Endometrium (tissue), 2 donors: ENCODE results near the gene AGBL4.
A peak's percentile ranks its signal among the peaks of the same experiment; 100 is the strongest.
"Not testable (repeated sequence)": the region's sequence is repeated elsewhere in the genome, so short reads cannot be mapped to it uniquely, and the experiment has no call there.

Experiments used
- FAIRE-seq: peaks from 2 replicates; lab custom pipeline; 2012; peaks lifted over from hg19 to GRCh38; lab: Jason Lieb, UNC
- donor health status: control.
- donor health status: control.

Gene AGBL4

DNA sequence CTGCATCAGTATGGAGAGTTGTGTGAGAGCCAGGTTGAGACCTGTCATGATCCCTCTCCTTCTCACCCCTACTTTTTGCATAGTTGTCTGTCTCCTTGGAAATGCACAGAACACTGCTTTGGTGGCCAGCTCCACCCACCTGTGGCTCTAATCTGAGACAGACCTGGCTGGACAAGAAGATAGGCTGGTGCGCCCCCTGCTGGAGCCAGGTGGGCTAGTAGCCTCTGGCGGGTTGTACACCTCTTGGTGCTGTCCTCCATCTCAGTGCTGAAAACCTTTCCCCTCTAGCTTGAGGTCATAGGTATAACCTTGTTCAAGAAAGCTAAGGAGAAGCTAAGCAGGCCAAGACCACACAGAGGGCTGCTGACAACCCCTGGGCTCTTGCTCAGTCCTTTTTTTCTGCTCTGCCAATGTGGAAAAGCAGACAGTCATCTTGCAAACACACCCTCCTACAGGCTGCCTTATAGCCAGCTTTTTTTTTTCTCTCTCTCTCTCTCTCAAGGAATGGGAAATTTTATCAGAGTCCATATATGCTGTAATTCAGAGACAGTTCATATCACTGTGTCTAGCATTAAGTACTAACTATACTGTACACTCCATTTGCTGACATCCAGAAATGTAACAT is 1492.9 kb downstream of the AGBL4 start:
- FAIRE-seq: no peak

DNA sequence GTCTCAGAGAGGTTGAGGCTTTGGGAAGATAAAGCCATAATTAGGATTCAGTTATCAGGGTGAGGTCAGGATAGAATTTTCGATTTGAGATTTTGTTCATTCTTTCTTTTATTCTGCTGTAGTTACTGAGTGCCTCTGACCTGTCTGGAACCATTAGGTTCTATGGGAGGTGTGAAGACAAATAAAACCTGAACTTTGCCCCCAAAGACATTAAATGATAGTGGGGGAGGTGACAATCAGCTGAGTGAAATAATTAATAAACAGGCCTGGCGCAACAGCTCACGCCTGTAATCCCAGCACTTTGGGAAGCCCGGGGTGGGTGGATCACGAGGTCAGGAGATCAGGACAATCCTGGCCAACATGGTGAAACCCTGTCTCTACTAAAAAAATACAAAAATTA is 1496.7 kb downstream of the AGBL4 start:
- FAIRE-seq: no peak

DNA sequence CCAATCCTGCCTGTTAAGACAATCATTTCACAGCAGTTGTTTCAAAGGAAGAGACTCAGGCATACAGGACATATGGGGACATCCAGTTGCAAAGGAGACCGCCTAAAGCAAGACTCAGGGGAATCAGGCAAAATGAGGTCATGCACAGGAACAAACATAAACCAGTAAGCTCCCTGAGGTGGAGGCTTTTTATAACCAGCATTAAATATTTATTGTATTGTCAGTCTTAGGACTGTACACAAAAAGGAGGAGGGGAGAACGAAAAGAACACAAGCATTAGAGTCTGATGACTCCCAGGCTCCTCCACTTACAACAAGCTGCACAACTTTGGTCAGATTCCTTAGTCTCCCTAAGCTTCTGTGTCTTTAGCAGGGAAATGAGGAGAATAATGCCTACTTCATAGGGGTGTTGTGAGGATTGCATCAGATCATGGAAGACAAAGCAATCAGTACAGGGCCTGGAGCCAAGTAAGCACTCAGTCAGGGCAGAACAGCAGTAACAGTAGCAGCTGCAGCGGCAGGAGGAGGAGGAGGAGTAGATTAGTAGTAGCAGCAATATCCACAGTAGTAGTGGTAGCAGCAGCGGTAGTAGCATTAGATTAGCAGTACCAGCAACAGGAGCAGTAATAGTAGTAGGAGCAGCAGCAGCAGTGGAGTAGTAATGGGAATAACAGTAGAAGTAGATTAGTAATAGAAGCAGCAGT is 1497.6 kb downstream of the AGBL4 start:
- no peak for FAIRE-seq

DNA sequence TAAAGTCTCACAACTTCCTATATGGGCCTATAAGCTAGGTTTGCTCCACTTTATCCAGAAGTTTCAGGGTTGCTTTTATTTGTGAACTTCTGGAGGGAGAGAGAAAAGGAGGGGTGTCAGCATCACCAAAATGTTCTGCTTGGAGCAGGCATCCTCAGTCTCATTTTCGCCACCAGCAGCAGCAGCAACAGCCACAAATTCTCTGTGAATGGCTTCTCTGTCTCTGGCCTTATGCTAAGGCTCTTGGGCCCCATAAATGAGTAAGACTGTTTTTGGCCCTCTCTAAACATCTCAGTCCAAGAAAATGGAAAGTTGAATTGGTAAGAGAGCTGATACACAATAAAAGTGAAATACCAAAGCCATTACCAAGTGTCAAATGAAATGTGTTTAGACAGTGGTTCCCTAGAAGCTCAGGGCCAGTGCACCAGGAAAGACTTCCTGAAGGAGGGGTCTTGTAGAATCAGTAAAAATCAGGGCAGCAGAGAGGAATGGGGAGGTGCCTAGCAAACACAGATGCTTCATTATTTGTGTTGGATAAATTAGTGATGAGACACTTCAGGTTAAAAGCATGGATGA is 1498.8 kb downstream of the AGBL4 start:
- no peak for FAIRE-seq

DNA sequence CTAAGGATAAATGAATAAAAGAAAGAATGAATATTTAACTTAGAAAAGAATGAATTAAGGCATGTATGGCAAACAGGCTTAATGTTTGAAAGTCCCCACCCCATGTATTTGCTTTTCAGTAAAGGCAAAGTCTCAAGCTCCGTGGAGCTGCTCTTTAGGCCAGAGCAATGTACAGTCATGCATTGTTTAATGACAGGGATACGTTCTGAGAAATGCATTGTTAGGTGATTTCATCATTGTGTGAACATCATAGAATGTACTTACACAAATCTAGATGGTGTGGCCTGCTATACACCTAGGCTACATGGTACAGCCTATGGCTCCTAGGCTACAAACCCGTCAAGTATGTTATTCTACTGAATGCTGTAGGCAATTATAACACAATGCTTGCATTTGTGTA is 1500.2 kb downstream of the AGBL4 start:
- no peak for FAIRE-seq

DNA sequence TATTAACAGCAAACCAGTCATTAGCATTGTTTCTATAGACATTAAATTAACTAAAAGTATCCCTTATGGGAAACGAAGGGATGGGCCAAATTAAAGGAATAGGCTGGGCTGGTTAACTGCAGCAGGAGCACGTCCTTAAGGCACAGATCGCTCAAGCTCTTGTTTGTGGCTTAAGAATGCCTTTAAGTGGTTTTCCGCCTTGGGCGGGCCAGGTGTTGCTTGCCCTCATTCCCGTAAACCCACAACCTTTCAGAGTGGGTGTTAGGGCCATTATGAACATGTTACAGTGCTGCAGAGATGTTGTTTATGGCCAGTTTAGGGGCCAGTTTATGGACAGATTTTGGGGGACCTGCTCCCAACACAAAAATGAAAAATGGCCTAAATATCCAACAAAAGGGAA is 1503.9 kb downstream of the AGBL4 start:
- not testable (repeated sequence) for FAIRE-seq

DNA sequence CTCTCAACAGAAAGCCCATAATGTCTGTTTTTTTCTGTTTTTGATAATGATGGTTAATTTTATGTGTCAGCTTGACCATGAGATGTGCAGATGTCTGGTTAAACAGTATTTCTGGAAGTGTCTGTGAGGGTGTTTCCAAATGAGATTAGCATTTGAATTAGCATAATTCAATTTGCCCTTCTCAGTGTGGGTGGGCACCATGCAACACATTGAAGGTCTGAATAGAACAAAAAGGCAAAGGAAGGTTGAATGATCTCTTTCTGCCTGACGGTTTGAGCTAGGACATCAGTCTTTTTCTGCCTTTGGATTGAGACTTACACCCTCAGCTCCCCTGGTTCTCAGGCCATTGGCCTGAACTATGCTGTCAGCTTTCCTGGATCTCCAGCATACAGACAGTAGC is 1516.9 kb downstream of the AGBL4 start:
- FAIRE-seq: no peak

DNA sequence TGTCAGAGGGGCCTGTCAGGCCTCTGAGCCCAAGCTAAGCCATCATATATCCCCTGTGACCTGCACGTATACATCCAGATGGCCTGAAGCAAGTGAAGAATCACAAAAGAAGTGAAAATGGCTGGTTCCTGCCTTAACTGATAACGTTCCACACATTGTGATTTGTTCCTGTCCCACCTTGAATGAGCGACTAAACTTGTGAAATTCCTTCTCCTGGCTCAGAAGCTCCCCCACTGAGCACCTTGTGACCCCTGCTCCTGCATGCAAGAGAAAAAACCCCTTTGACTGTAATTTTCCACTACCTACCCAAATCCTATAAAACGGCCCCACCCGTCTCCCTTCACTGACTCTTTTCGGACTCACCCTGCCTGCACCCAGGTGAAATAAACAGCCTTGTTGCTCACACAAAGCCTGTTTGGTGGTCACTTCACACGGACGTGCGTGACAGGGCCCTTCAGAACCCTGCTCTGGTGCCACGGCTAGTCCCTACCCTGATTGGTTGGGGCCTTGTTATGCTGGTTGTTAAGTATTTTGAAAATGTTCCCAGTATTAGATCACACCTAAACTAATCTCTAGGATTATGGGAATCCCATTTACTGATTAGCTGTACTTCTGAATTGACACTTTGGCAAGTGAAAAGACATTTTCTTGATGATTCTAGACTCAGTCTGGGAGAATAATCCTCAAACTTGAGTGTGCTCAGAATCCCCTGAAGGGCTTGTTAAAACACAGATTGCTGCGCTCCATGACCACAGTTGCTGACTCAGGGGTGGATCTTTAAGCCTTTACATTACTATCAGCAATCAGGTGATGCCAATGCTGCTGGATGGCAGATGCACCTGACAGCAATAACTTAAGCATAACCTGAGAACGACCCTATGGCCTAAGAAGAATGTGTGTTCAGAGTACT is 1523.0 kb downstream of the AGBL4 start:
- FAIRE-seq: no peak

DNA sequence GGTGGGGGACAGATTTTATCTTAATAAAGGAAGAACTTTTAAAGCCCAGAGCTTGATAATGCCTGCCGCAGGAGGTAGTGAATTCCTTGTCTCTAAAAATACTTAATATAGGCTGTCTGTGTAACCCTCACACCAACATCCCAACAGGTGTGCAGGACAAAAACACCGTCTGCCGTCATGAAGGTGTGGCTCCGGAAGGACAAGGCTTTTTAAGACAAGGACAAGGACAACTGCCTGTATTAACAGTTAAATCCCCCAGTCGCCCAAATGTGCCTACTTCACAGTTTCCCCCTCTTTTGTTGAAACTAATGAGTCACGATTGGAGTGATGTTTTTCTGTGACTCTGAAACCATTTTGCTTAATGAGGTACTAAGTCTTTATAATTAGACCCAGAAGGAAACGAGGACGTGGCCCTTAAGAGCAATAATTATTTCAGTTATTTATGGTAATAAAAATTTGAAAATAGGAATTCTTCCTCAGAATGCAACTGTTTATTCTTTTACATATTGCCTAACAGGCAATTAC is 1524.5 kb downstream of the AGBL4 start:
- no peak for FAIRE-seq

DNA sequence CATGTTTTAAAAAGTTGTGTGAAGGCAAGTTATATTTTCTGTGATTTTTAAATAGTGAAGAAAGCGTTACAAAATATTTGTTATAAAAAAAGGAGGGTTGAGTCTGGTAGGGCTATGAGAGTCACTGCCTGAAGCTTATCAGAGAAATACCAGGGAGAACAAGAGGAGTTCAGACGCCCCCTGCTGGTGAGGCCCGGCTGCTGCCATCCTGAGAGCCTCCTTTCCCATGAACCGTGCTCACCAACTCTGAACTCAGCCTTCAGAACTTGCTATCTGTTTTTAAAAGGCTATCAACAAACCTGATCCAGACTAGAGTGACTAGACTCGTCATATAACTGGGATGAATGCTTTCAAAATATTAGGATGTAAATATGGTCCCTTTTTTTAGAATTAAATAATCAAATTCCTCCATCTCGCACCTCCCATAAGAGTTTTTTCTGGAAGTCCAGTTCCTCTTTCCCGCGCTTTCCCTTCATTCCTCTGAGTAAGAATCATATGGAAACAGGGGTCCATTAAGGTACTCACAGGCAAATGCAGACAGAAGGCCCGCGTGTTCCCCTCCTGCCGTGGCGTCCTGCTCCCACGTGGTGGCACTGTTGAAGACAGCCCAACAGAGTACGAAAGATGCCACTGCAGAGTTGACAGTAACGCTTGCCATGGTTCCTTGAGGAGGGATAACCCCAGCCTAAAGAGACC is 1525.5 kb downstream of the AGBL4 start:
- FAIRE-seq: peak; percentile 43

DNA sequence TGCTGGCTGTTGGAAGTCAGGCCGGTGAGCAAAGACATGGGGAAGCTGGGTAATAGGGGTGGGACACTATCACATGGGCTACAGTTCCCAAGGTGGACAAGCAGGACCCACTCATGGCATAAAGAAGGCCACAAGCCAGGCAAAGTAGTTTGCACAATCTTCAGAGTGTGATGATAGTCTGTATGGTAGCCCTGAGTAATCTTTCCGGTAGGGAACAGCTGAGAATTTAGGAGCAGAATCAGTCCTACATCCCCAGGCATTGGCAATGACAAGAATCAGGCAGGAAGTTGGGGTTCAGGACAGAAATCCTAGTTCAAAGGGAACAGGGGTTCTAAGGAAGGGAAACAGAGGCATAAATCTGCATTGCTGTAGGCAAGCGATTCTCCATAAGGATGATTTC is 1527.8 kb downstream of the AGBL4 start:
- FAIRE-seq: no peak

DNA sequence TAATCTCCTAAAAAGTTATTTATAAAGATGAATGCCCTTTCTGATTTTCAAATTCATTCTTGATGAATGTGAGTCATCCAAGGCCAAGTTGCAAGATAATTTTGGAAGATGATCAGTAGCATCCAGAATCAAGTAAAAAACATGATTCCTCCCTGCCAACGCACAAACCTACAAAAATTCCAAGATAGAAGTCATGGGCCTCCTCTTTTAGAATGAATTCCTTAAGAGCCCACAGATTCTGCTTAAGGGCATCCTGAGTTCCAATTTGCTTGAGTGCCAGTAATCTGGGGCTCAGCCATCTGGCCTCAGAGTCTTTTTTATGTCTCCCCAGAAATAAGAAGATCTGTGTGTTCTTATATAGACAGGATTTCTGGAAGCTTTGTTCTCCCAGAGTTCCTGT is 1528.6 kb downstream of the AGBL4 start:
- FAIRE-seq: no peak

DNA sequence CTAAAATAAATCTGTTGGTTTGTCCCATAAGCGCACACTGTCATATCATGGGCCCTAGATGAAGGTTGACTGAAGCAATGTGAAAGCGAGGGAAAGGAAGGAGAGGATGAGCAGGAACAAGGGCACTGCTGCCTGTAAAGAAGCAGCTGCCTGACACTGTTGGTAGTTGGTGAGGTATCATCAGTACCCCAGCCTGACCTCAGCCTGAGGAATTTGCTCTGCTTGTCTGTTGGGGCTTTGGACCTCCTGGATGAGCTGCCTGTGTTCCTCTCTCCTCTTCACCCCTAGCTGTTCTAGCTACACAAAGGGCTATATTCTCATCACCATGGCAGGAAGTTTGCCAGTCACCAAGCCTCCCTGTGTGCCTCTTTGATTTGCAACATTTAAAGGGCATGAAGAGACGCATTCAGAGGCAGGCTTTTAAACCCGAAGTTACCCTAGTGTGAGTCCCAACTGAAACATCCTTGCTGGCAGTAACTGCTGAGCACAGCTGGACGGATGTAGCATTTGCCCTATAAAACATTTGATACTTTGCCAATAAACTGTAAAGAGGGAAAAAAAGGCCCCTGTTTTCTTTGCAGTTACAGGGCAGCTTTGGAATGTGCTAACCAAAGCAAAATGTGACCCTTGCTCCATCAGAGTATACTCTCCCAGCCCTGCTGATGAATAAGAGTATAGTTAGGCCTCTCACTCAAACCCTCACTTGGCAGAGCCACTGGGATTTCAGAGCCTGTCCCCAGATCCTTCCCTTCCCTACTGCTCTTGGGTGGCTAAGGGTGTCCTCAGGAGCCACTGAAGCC is 1529.6 kb downstream of the AGBL4 start:
- no peak for FAIRE-seq

DNA sequence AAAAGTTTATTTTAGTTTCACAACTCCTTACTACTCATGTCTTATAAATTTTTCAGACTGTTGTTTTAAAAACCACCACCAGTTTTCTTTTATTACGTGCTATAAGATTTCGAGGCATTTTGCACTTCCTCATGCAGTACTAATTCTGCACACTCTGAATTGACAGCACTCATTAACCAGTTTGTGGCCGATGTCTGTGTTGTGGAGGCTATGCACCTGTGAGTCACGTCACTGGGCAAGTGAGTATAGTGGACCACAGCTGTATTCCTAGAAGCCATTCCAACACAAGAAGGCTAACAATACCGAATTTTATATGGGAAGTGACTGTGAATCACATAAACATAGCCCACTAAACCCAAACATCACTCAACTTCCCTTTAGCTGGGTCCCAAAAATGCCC is 1530.7 kb downstream of the AGBL4 start:
- no peak for FAIRE-seq

DNA sequence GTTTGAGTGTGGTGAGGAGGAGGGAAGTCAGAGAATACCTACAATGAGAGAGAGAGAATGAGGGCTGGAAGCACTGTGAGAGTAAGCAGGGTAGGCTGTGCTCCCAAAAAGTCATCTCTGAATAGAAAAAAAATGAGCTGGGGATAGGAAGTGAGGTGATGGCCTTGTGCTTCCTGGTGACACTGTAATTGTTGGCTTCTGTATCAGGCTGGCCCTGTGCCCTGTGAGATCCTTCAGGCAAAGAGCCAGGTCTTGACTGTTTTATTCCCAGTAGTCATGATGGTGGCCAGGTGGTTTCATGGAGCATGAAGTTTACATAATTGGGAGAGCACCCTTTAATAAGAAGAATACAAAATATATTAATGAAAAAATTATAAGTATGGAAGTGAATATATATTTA is 1531.4 kb downstream of the AGBL4 start:
- FAIRE-seq: no peak

DNA sequence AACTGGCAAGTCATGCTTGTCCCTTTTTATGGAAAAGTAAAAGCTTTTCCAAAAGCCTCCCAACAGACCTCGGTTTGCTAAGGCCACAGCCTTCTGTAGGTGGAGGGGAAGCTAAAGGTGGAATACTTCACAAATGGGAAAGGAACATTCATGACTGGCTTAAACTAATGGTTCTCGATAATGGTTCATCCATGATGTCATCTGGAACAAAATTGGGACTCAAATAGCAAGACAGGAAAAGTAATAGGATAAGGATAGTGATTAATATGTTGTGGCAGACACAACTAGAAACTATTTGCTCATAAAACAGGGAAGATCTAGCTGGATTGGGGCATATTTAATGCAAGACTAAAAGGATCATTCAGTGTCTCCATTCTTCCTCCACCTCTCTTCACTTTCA is 1535.0 kb downstream of the AGBL4 start:
- FAIRE-seq: no peak
